Forelimb muscle (tissue), 1 donor: Measurements from ENCODE around the gene LCN6. TPM values are rescaled to one million over a fixed set of nuclear protein-coding genes. Genes with fewer than 3 reads are reported as not detected.
"Not testable (repeated sequence)": the region's sequence is repeated elsewhere in the genome, so short reads cannot be mapped to it uniquely, and the experiment has no call there.

Experiments
- DNase-seq: peaks from one replicate; pipeline ENCODE4 v3.0.0-alpha.2; 2013; ENCODE audit warnings: low read depth
- polyA plus RNA-seq: library from polyadenylated mRNA; unstranded; fragments of 120-200 nt; gene quantifications from one replicate; pipeline ENCODE4 v1.2.1, GENCODE V29; 2013; ENCODE audit not compliant: insufficient read length

LCN6 gene
- polyA plus RNA-seq: 0.18 TPM

GRCh38 chr9:136748201-136748600 is at the start of gene LCN6:
Gene LCN6 (minus strand): TSS chr9:136748525. CDS start chr9:136748483, 42 bp downstream.
- DNase-seq: no peak

GRCh38 chr9:136796775-136797347 is 48.5 kb upstream of the LCN6 start:
- DNase-seq: not testable (repeated sequence)

GRCh38 chr9:136796238-136796774 is 48.0 kb upstream of the LCN6 start, which contains the start of gene CCDC183:
Gene CCDC183 (plus strand): TSS chr9:136796338. CDS start chr9:136796398, 60 bp downstream.
- no peak for DNase-seq

- DNase-seq: no peak
These were observed 46.6 kb upstream of the LCN6 start for GRCh38 chr9:136795000-136795348.

- no peak for DNase-seq
These were observed 46.1 kb upstream of the LCN6 start for GRCh38 chr9:136794281-136794999.

- DNase-seq: no peak
These were observed 45.0 kb upstream of the LCN6 start for GRCh38 chr9:136793086-136793946.

GRCh38 chr9:136792321-136793085 is 44.2 kb upstream of the LCN6 start:
- no peak for DNase-seq

GRCh38 chr9:136791516-136792276 is 43.4 kb upstream of the LCN6 start:
- no peak for DNase-seq

GRCh38 chr9:136790640-136791515 is 42.6 kb upstream of the LCN6 start, which contains the start of gene TMEM141:
Gene TMEM141 (plus strand): TSS chr9:136791344. CDS start chr9:136791371, 27 bp downstream.
- DNase-seq: peak; percentile 92

- no peak for DNase-seq
These were observed 41.2 kb upstream of the LCN6 start for GRCh38 chr9:136789523-136789937.

GRCh38 chr9:136788644-136789522 is 40.6 kb upstream of the LCN6 start:
- not testable (repeated sequence) for DNase-seq

GRCh38 chr9:136787690-136788400 is 39.5 kb upstream of the LCN6 start:
- DNase-seq: peak; percentile 39

- DNase-seq: not testable (repeated sequence)
These were observed 38.7 kb upstream of the LCN6 start for GRCh38 chr9:136786983-136787382.

- no peak for DNase-seq
These were observed 38.1 kb upstream of the LCN6 start for GRCh38 chr9:136786451-136786850.

GRCh38 chr9:136785565-136786355 is 37.4 kb upstream of the LCN6 start:
- not testable (repeated sequence) for DNase-seq

GRCh38 chr9:136784997-136785361 is 36.7 kb upstream of the LCN6 start:
- DNase-seq: no peak
